ENCODE data around the gene GRM1. TPM values are rescaled to one million over a fixed set of nuclear protein-coding genes. Genes with fewer than 3 reads are reported as not detected.

GRM1 gene
- polyA plus RNA-seq, 3 donors: not detected

GRCh38 chr6:146154197-146154596 lies 125.3 kb downstream of the GRM1 start:
- Mint-ChIP-seq H3K4me1 (no peaks in the 10 kb centered on the region), H3K36me3 (no peaks in the 10 kb centered on the region), H3K4me3 (no peak overlapping the region), H3K9me3 (no peaks in the 10 kb centered on the region), H3K27me3 (ENCODE audit: low read depth in 3 of 3) (peaks cover 0 to 2% (median 2%) of the 10 kb centered on the region in 3 donors), H3K27ac (no peak overlapping the region)
- no peaks in the 10 kb centered on the region for H4K20me1 ChIP-seq (ENCODE audit: insufficient read depth, low read length)
- H3K4me1 ChIP-seq (ENCODE audit: control insufficient read depth in 1 of 2, insufficient read depth in 2 of 2, low read length in 2 of 2): no peaks in the 10 kb centered on the region
- peaks cover 0 to under 1% of the 10 kb centered on the region in 2 donors for H3K9me3 ChIP-seq (replicated peaks in 1 of 2; ENCODE audit: control insufficient read depth in 1 of 2, insufficient read depth in 1 of 2, low read length in 2 of 2)
- H3K4me2 ChIP-seq (replicated peaks; ENCODE audit: extremely low read depth, low read length, poor library complexity, severe bottlenecking): no peak overlapping the region
- no peak overlapping the region for H2AFZ ChIP-seq (ENCODE audit: insufficient read depth, low read depth, low read length, poor library complexity, severe bottlenecking)
- intact Hi-C loops (cut with micrococcal nuclease): no loop called here
- H3K27me3 ChIP-seq (ENCODE audit: control insufficient read depth in 2 of 2, insufficient read depth in 2 of 2, low read length in 2 of 2): no peaks in the 10 kb centered on the region
- H3K27ac ChIP-seq (ENCODE audit: low read depth in 1 of 2, low read length in 2 of 2): no peak overlapping the region
- no peak overlapping the region for H3K9ac ChIP-seq (ENCODE audit: insufficient read depth, low read length, poor library complexity, severe bottlenecking)
- no peak overlapping the region for H3K4me3 ChIP-seq (replicated peaks in 1 of 3; ENCODE audit: low read depth in 2 of 3, low read length in 3 of 3)
- no peak for DNase-seq
- 0% methylated on average over 1 of the region's 6 CpGs for WGBS (ENCODE audit: insufficient coverage)
- no peaks in the 10 kb centered on the region for H3K79me2 ChIP-seq (ENCODE audit: insufficient read depth, low read length)
- TF ChIP-seq, protein P1, sequence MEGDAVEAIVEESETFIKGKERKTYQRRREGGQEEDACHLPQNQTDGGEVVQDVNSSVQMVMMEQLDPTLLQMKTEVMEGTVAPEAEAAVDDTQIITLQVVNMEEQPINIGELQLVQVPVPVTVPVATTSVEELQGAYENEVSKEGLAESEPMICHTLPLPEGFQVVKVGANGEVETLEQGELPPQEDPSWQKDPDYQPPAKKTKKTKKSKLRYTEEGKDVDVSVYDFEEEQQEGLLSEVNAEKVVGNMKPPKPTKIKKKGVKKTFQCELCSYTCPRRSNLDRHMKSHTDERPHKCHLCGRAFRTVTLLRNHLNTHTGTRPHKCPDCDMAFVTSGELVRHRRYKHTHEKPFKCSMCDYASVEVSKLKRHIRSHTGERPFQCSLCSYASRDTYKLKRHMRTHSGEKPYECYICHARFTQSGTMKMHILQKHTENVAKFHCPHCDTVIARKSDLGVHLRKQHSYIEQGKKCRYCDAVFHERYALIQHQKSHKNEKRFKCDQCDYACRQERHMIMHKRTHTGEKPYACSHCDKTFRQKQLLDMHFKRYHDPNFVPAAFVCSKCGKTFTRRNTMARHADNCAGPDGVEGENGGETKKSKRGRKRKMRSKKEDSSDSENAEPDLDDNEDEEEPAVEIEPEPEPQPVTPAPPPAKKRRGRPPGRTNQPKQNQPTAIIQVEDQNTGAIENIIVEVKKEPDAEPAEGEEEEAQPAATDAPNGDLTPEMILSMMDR (IDR thresholded peaks at IDR 0.05): no peak
- H3K36me3 ChIP-seq (replicated peaks in 1 of 2; ENCODE audit: control insufficient read depth in 1 of 2, insufficient read depth in 2 of 2, low read length in 2 of 2): no peaks in the 10 kb centered on the region

- H3K9me3 ChIP-seq (replicated peaks in 1 of 2; ENCODE audit: control insufficient read depth in 1 of 2, insufficient read depth in 1 of 2, low read length in 2 of 2): peaks cover 0 to 3% of the 10 kb centered on the region in 2 donors
- Mint-ChIP-seq H3K9me3 (peaks cover 0 to 3% (median 0%) of the 10 kb centered on the region in 7 donors), H3K27ac (no peak overlapping the region), H3K4me3 (no peak overlapping the region), H3K27me3 (ENCODE audit: low read depth in 3 of 3) (no peaks in the 10 kb centered on the region), H3K4me1 (no peaks in the 10 kb centered on the region), H3K36me3 (no peaks in the 10 kb centered on the region)
- H4K20me1 ChIP-seq (ENCODE audit: insufficient read depth, low read length): no peaks in the 10 kb centered on the region
- no peaks in the 10 kb centered on the region for H3K79me2 ChIP-seq (ENCODE audit: insufficient read depth, low read length)
- H3K4me3 ChIP-seq (replicated peaks in 1 of 3; ENCODE audit: low read depth in 2 of 3, low read length in 3 of 3): no peak overlapping the region
- H3K4me2 ChIP-seq (replicated peaks; ENCODE audit: extremely low read depth, low read length, poor library complexity, severe bottlenecking): no peak overlapping the region
- TF ChIP-seq, protein P1 (IDR thresholded peaks at IDR 0.05): no peak
- 90% methylated on average over 2 of the region's 5 CpGs for WGBS (ENCODE audit: insufficient coverage)
- H2AFZ ChIP-seq (ENCODE audit: insufficient read depth, low read depth, low read length, poor library complexity, severe bottlenecking): no peak overlapping the region
- DNase-seq: no peak
- H3K36me3 ChIP-seq (replicated peaks in 1 of 2; ENCODE audit: control insufficient read depth in 1 of 2, insufficient read depth in 2 of 2, low read length in 2 of 2): no peaks in the 10 kb centered on the region
- no peak overlapping the region for H3K9ac ChIP-seq (ENCODE audit: insufficient read depth, low read length, poor library complexity, severe bottlenecking)
- H3K27ac ChIP-seq (ENCODE audit: low read depth in 1 of 2, low read length in 2 of 2): no peak overlapping the region
- intact Hi-C loops (cut with micrococcal nuclease): no loop called here
- no peaks in the 10 kb centered on the region for H3K4me1 ChIP-seq (ENCODE audit: control insufficient read depth in 1 of 2, insufficient read depth in 2 of 2, low read length in 2 of 2)
- H3K27me3 ChIP-seq (ENCODE audit: control insufficient read depth in 2 of 2, insufficient read depth in 2 of 2, low read length in 2 of 2): no peaks in the 10 kb centered on the region
Observed at GRCh38 chr6:146161664-146162063, 132.8 kb downstream of the GRM1 start.

Data from CD14-positive monocyte (primary cell).